Neural cell (in vitro differentiated cells): ENCODE results near the gene ZSWIM6.

Experiments
- CTCF ChIP-seq: fragments of 450-650 bp; IDR thresholded peaks from 2 replicates; pipeline ENCODE4 v1.5.1; 2014; ENCODE audit warnings: antibody characterized with exemption, mild to moderate bottlenecking, moderate library complexity; ENCODE audit not compliant: poor library complexity, severe bottlenecking
- RAD21 ChIP-seq: fragments of 450-650 bp; conservative IDR thresholded peaks from 2 replicates; pipeline ENCODE4 v1.6.1; 2014; ENCODE audit warnings: antibody characterized with exemption, mild to moderate bottlenecking, moderate library complexity
- REST ChIP-seq: IDR thresholded peaks from 2 replicates; pipeline ENCODE4 v1.6.1; 2012; ENCODE audit warnings: borderline replicate concordance

DNA sequence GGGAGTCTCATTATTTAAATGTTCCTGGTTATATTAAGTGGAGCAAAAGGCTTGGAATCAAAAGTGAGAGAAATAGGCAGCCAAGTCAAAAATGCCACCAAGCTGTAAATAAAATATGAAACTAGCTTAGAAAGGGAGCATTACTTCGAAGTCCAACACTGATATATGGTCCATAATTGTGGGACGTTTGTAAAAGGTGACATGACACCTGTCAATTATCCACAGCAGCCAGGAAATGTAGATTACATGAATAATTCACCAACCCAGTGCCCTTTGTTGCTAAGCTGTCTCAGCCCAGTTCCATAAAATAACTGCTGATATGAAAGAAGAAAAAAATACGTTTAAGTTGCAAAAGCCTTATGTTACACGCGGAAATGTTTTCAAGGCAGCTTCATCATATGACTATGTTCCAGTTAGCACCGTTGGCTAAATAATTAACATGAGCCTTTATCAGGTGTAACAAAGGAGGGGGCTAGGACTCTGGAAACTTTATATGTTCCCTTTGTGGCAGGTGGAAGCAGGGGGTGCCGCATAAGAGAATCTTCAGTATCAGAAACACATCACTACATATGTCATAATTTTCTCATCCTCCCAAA is 39.9 kb upstream of the ZSWIM6 start:
- no peak for TF ChIP-seq CTCF
- no peak for TF ChIP-seq REST
- TF ChIP-seq RAD21, result no peak
